HepG2 (cell line): ENCODE data around the gene CA11. TPM values are rescaled to one million over a fixed set of nuclear protein-coding genes. Genes with fewer than 3 reads are reported as not detected.

Source experiments
- ATAC-seq: fragments of 200-7000 bp; cut with Tn5 transposase; 3 replicates; pipeline ENCODE4 v1.9.1; 2020; ENCODE audit warnings: mild to moderate bottlenecking, moderate library complexity
- BruUV-seq: library from RNA; stranded (reverse); fragments of 400-500 nt; replicated peaks from 2 replicates; lab custom pipeline; 2021; lab: Mats Ljungman, UMichigan
- CTCF ChIA-PET: fragments of 300-600 bp; formaldehyde crosslinking; extraction: SDS; loops from one replicate; lab custom pipeline; 2021; ENCODE audit warnings: low total read pairs, inconsistent platforms, low intra/inter-chr PET ratio; lab: Yijun Ruan, JAX
- POLR2A ChIA-PET: fragments of 350-600 bp; sonication (Branson Sonifier 250); formaldehyde crosslinking; loops from one replicate; lab custom pipeline; 2020; ENCODE audit warnings: antibody characterized with exemption, inconsistent platforms; lab: Yijun Ruan, JAX
- DNase-seq: peaks from one replicate; pipeline ENCODE4 v3.0.0-alpha.2; 2015; ENCODE audit warnings: low spot score
- FAIRE-seq: peaks from 3 replicates; lab custom pipeline; 2011; peaks lifted over from hg19 to GRCh38; lab: Jason Lieb, UNC
- H2AFZ ChIP-seq: one replicate; pipeline ENCODE4 v1.6.1; 2011; ENCODE audit warnings: low read length, inconsistent platforms
- H3K27ac ChIP-seq: fragments of 300-600 bp; 3 replicates; pipeline ENCODE4 v1.8.0; 2011; ENCODE audit warnings: mixed run types, mild to moderate bottlenecking, mixed read lengths, low read length, inconsistent platforms; ENCODE audit not compliant: insufficient read depth; ENCODE audit errors: extremely low read length
- H3K27me3 ChIP-seq, 2 experiments: fragments of 200-600 bp in 1 of 2; 2 replicates in 1 of 2; 3 replicates in 1 of 2; pipeline versions ENCODE4 v1.6.0 to v1.8.0; 2011; ENCODE audit warnings: low read length in 2 of 2, mild to moderate bottlenecking in 2 of 2, moderate library complexity in 2 of 2, inconsistent platforms in 1 of 2; ENCODE audit not compliant: insufficient read depth in 2 of 2, control insufficient read depth in 1 of 2
- H3K36me3 ChIP-seq, 2 experiments: fragments of 200-600 bp in 1 of 2; replicated peaks in 1 of 2; 2 replicates in 1 of 2; 3 replicates in 1 of 2; pipeline versions ENCODE4 v1.5.1 to v1.8.0; 2011; ENCODE audit warnings: low read length in 2 of 2, inconsistent platforms in 1 of 2; ENCODE audit not compliant: insufficient read depth in 2 of 2, control insufficient read depth in 1 of 2
- H3K4me1 ChIP-seq: 2 replicates; pipeline ENCODE4 v1.5.1; 2012; ENCODE audit warnings: low read length, inconsistent platforms; ENCODE audit not compliant: insufficient read depth
- H3K4me2 ChIP-seq: 2 replicates; pipeline ENCODE4 v1.6.0; 2011; ENCODE audit warnings: low read depth, low read length, inconsistent platforms
- H3K4me3 ChIP-seq, 3 experiments: fragments of 200-600 bp in 1 of 3; sonication (generic), shearing (Covaris generic) in 1 of 3; replicated peaks in 1 of 3; 2 replicates each; pipeline ENCODE4 v1.5.1; 2011 to 2016; ENCODE audit warnings: low read length in 3 of 3, inconsistent platforms in 2 of 3, low read depth in 2 of 3, mild to moderate bottlenecking in 2 of 3, control low read depth in 1 of 3, mixed read lengths in 1 of 3; ENCODE audit not compliant: insufficient read depth in 1 of 3
- H3K79me2 ChIP-seq: one replicate; pipeline ENCODE4 v1.6.1; 2011; ENCODE audit warnings: low read length, inconsistent platforms; ENCODE audit not compliant: insufficient read depth
- H3K9ac ChIP-seq: 2 replicates; pipeline ENCODE4 v1.6.0; 2011; ENCODE audit warnings: mild to moderate bottlenecking, low read depth, low read length, inconsistent platforms; ENCODE audit not compliant: insufficient read depth
- H3K9me3 ChIP-seq: 2 replicates; pipeline ENCODE4 v1.5.1; 2012; ENCODE audit warnings: mild to moderate bottlenecking, low read length
- H4K20me1 ChIP-seq: 2 replicates; pipeline ENCODE4 v1.6.0; 2011; ENCODE audit warnings: inconsistent platforms, mild to moderate bottlenecking, low read length, moderate library complexity; ENCODE audit not compliant: insufficient read depth
- ARID4A ChIP-seq: sonication (generic); formaldehyde crosslinking; IDR thresholded peaks from 2 replicates; pipeline ENCODE4 v1.5.0; 2020; ENCODE audit warnings: mild to moderate bottlenecking, missing genetic modification reagents, borderline replicate concordance
- NBN ChIP-seq: fragments of 450-650 bp; conservative IDR thresholded peaks from 2 replicates; pipeline ENCODE4 v1.6.1; 2017
- POLR2G ChIP-seq: fragments of 200-400 bp; formaldehyde crosslinking; IDR thresholded peaks from 2 replicates; pipeline ENCODE4 v1.6.1; 2018; ENCODE audit warnings: mild to moderate bottlenecking, low read depth, low read length, moderate library complexity
- SOX5 ChIP-seq: IDR thresholded peaks from 2 replicates; pipeline ENCODE4 v1.6.1; 2016; ENCODE audit warnings: borderline replicate concordance
- TAF15 ChIP-seq: fragments of 200-400 bp; formaldehyde crosslinking; IDR thresholded peaks from one replicate; pipeline ENCODE4 v1.6.1; 2018; ENCODE audit warnings: mild to moderate bottlenecking, low read depth, low read length; ENCODE audit not compliant: poor library complexity, severe bottlenecking
- THRA ChIP-seq: sonication (generic); formaldehyde crosslinking; IDR thresholded peaks from 2 replicates; pipeline ENCODE4 v1.4.0; 2020; ENCODE audit warnings: missing genetic modification reagents, borderline replicate concordance
- ZFP90 ChIP-seq: sonication (generic); formaldehyde crosslinking; IDR thresholded peaks from 2 replicates; pipeline ENCODE4 v1.8.0; 2022; ENCODE audit warnings: missing genetic modification reagents, mild to moderate bottlenecking, inconsistent platforms, borderline replicate concordance
- ZNF644 ChIP-seq: IDR thresholded peaks from 2 replicates; pipeline ENCODE4 v1.6.1; 2016; ENCODE audit warnings: low read depth
- ZNF883 ChIP-seq: sonication (generic); formaldehyde crosslinking; IDR thresholded peaks from 2 replicates; pipeline ENCODE4 v1.5.1; 2020; ENCODE audit warnings: mild to moderate bottlenecking, missing genetic modification reagents; ENCODE audit errors: not compliant biosample characterization
- WGBS: methylation state at CpG from one replicate; pipeline ENCODE4 v1.1.6; 2017; ENCODE audit warnings: low lambda C conversion rate; 5-methylcytosine and 5-hydroxymethylcytosine counted together
- in situ Hi-C: cut with HindIII; loops from 2 replicates; pipeline ENCODE4 v1.10.0; 2017; ENCODE audit warnings: low pct_unique_long_range_greater_than_20kb; ENCODE audit not compliant: extremely low pct_ligation_motif_present
- intact Hi-C: fragments of 100-400 bp; cut with micrococcal nuclease; formaldehyde crosslinking; loops from one replicate; pipeline ENCODE4 v1.10.0; 2022; ENCODE audit not compliant: unreplicated experiment
- polyA plus RNA-seq, 8 experiments: library from polyadenylated mRNA; depleted of rRNA in 3 of 8; stranded (reverse) in 7 of 8; unstranded in 1 of 8; fragments of >200 nt; fragmentation: Illumina TruSeq in 4 of 8; extraction: Trizol in 4 of 8; gene quantifications; 2 replicates each; pipeline versions ENCODE4 v1.2.1 to v1.2.3, GENCODE V29; 2011 to 2016; ENCODE audit warnings: low read depth in 4 of 8, missing spikeins in 1 of 8, mixed read lengths in 1 of 8; ENCODE audit not compliant: insufficient read depth in 1 of 8
- total RNA-seq, 5 experiments: library from RNA; depleted of rRNA; stranded (reverse); fragments of >200 nt; fragmentation: Illumina TruSeq; extraction: Trizol; gene quantifications; 2 replicates each; pipeline ENCODE4 v1.2.3, GENCODE V29; 2016; ENCODE audit warnings: low read depth in 1 of 5

Gene CA11
- total and polyA plus RNA-seq, 2 of the 13 experiments (the other 11 are each of a cell fraction or from before 2014, with no cell fraction given), result 0.41 to 0.58 TPM

- TF ChIP-seq ARID4A, result no peak
- TF ChIP-seq ZNF644 (CRISPR knock-in tag), result 0 out of 2 replicates have a peak, but pooled peaks have one; percentile 7
- no peak for TF ChIP-seq NBN
- peak; percentile 71; the same call in 1 of the 2 replicates for TF ChIP-seq SOX5 (CRISPR knock-in tag)
- TF ChIP-seq ZNF883 (CRISPR knock-in tag), result no peak
- TF ChIP-seq TAF15, result no peak
- TF ChIP-seq THRA (CRISPR knock-in tag), result peak; percentile 95
Measured at GRCh38 chr19:48685583-48685982, 39.6 kb upstream of the CA11 start (continued).

GRCh38 chr19:48683349-48683748 is 37.4 kb upstream of the CA11 start:
- no TSS peak for BruUV-seq
- no peak for ATAC-seq
- Histone ChIP-seq H3K4me2 (no peak overlapping the region), H3K27ac (no peak overlapping the region), H2AFZ (no peak overlapping the region), H3K36me3 (no peaks in the 10 kb centered on the region), H3K79me2 (no peaks in the 10 kb centered on the region), H3K4me1 (peaks cover 63% of the 10 kb centered on the region), H3K9ac (no peak overlapping the region), H3K27me3 (0 out of 5 replicates have a peak, but pooled peaks cover 0 to 3% of the 10 kb centered on the region in 2 experiments), H3K9me3 (no peaks in the 10 kb centered on the region), H4K20me1 (no peaks in the 10 kb centered on the region), H3K4me3 (no peak overlapping the region)
- CTCF ChIA-PET, result no interaction called here
- TF ChIP-seq POLR2G (no peak), ZFP90 (CRISPR knock-in tag) (no peak)
- WGBS, result 84% methylated on average over 11 of the region's 11 CpGs
- no peak for FAIRE-seq
- in situ Hi-C loops (no loop called here), intact Hi-C loops (no loop called here)
- DNase-seq, result no peak
- POLR2A ChIA-PET, result no interaction called here
